ENCODE measurements around the gene AHNAK2.
"Not testable (repeated sequence)": the region's sequence is repeated elsewhere in the genome, so short reads cannot be mapped to it uniquely, and the experiment has no call there.

DNA sequence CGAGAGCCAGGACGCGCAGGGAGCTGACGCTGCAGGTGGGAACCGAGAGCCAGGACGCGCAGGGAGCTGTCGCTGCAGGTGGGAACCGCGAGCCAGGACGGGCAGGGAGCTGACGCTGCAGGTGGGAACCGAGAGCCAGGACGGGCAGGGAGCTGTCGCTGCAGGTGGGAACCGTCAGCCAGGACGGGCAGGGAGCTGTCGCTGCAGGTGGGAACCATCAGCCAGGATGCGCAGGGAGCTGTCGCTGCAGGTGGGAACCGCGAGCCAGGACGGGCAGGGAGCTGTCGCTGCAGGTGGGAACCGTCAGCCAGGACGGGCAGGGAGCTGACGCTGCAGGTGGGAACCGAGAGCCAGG is 72.6 kb downstream of the AHNAK2 start:
- TF ChIP-seq, protein P1, sequence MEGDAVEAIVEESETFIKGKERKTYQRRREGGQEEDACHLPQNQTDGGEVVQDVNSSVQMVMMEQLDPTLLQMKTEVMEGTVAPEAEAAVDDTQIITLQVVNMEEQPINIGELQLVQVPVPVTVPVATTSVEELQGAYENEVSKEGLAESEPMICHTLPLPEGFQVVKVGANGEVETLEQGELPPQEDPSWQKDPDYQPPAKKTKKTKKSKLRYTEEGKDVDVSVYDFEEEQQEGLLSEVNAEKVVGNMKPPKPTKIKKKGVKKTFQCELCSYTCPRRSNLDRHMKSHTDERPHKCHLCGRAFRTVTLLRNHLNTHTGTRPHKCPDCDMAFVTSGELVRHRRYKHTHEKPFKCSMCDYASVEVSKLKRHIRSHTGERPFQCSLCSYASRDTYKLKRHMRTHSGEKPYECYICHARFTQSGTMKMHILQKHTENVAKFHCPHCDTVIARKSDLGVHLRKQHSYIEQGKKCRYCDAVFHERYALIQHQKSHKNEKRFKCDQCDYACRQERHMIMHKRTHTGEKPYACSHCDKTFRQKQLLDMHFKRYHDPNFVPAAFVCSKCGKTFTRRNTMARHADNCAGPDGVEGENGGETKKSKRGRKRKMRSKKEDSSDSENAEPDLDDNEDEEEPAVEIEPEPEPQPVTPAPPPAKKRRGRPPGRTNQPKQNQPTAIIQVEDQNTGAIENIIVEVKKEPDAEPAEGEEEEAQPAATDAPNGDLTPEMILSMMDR (IDR thresholded peaks at IDR 0.05; ENCODE audit: low read depth, low read length) = not testable (repeated sequence)
- not testable (repeated sequence) for TF ChIP-seq MYC (IDR thresholded peaks at IDR 0.05; ENCODE audit: low read depth, low read length)

Data from NB4 (cell line).